COLO668 (cell line): ENCODE results near the gene ST7.
A peak's percentile ranks its signal among the peaks of the same experiment; 100 is the strongest.
"Not testable (repeated sequence)": the region's sequence is repeated elsewhere in the genome, so short reads cannot be mapped to it uniquely, and the experiment has no call there.

ENCODE experiments used
- DNase-seq: peaks from one replicate; lab custom pipeline; 2025; ENCODE audit not compliant: unreplicated experiment; lab: John Stamatoyannopoulos, UW

Gene ST7

GRCh38 chr7:117120321-117120720, 167.0 kb downstream of the ST7 start:
- DNase-seq: not testable (repeated sequence)

GRCh38 chr7:117122036-117122435, 168.7 kb downstream of the ST7 start:
- DNase-seq: not testable (repeated sequence)

GRCh38 chr7:117122536-117122935, 169.2 kb downstream of the ST7 start:
- DNase-seq: no peak

- no peak for DNase-seq
These were observed 170.1 kb downstream of the ST7 start for GRCh38 chr7:117123311-117123926.

GRCh38 chr7:117124591-117125220, 171.4 kb downstream of the ST7 start:
- peak; percentile 90 for DNase-seq

GRCh38 chr7:117126676-117127075, 173.4 kb downstream of the ST7 start:
- no peak for DNase-seq

GRCh38 chr7:117127585-117128168, 174.4 kb downstream of the ST7 start:
- DNase-seq: peak; percentile 56

- no peak for DNase-seq
These were observed 176.2 kb downstream of the ST7 start for GRCh38 chr7:117129521-117129955.

- DNase-seq: no peak
These were observed 177.0 kb downstream of the ST7 start for GRCh38 chr7:117130262-117130661.

GRCh38 chr7:117132321-117133120, 179.2 kb downstream of the ST7 start:
- DNase-seq: no peak

- no peak for DNase-seq
These were observed 179.8 kb downstream of the ST7 start for GRCh38 chr7:117133125-117133524.

GRCh38 chr7:117134411-117134810, 181.1 kb downstream of the ST7 start:
- no peak for DNase-seq

GRCh38 chr7:117134889-117135552, 181.7 kb downstream of the ST7 start:
- no peak for DNase-seq

GRCh38 chr7:117135553-117135891, 182.2 kb downstream of the ST7 start:
- no peak for DNase-seq

- no peak for DNase-seq
These were observed 184.6 kb downstream of the ST7 start for GRCh38 chr7:117137868-117138267.

GRCh38 chr7:117138495-117138894, 185.2 kb downstream of the ST7 start:
- DNase-seq: no peak

GRCh38 chr7:117138981-117139380, 185.7 kb downstream of the ST7 start:
- DNase-seq: no peak

GRCh38 chr7:117139397-117139984, 186.2 kb downstream of the ST7 start:
- DNase-seq: no peak

GRCh38 chr7:117140921-117141320, 187.6 kb downstream of the ST7 start:
- no peak for DNase-seq

- DNase-seq: no peak
These were observed 189.8 kb downstream of the ST7 start for GRCh38 chr7:117143066-117143465.

GRCh38 chr7:117143580-117143979, 190.3 kb downstream of the ST7 start:
- no peak for DNase-seq
